ENCODE results near the gene UGT1A5.

GRCh38 chr2:233761040-233761769 lies 48.5 kb downstream of the UGT1A5 start:
- TF ChIP-seq CTCF (IDR thresholded peaks at IDR 0.05) (no peak), POLR2A (IDR thresholded peaks at IDR 0.05) (peak in 1 of 2 donors; percentile 44)
